IPS-20b (cell line): ENCODE measurements around the gene LHFPL2.

Experiments
- H3K27ac ChIP-seq: one replicate; pipeline ENCODE4 v1.5.1; 2013; ENCODE audit warnings: low read length
- H3K27me3 ChIP-seq: 2 replicates; pipeline ENCODE4 v1.6.1; 2013; ENCODE audit warnings: mild to moderate bottlenecking, low read length, inconsistent platforms; ENCODE audit not compliant: insufficient read depth
- H3K36me3 ChIP-seq: 2 replicates; pipeline ENCODE4 v1.6.1; 2013; ENCODE audit warnings: low read depth, mild to moderate bottlenecking, inconsistent platforms, low read length, moderate library complexity; ENCODE audit not compliant: insufficient read depth
- H3K4me1 ChIP-seq: 2 replicates; pipeline ENCODE4 v1.6.1; 2013; ENCODE audit warnings: mild to moderate bottlenecking, control low read depth, inconsistent platforms, low read length, moderate library complexity; ENCODE audit not compliant: insufficient read depth
- H3K4me3 ChIP-seq: 2 replicates; pipeline ENCODE4 v1.5.1; 2013; ENCODE audit warnings: mild to moderate bottlenecking, low read length, inconsistent platforms
- H3K9ac ChIP-seq: 2 replicates; pipeline ENCODE4 v1.6.1; 2013; ENCODE audit warnings: low read depth, mild to moderate bottlenecking, inconsistent platforms, low read length, moderate library complexity
- H3K9me3 ChIP-seq: 2 replicates; pipeline ENCODE4 v1.6.1; 2013; ENCODE audit warnings: mild to moderate bottlenecking, low read depth, low read length, inconsistent platforms; ENCODE audit not compliant: insufficient read depth

The LHFPL2 gene

GRCh38 chr5:78500871-78501270, 147.7 kb downstream of the LHFPL2 start:
- no peak overlapping the region for H3K9ac ChIP-seq
- no peaks in the 10 kb centered on the region for H3K9me3 ChIP-seq
- H3K27ac ChIP-seq: no peak overlapping the region
- peaks cover 37% of the 10 kb centered on the region for H3K4me1 ChIP-seq
- no peaks in the 10 kb centered on the region for H3K27me3 ChIP-seq
- no peak overlapping the region for H3K4me3 ChIP-seq
- no peaks in the 10 kb centered on the region for H3K36me3 ChIP-seq

DNA sequence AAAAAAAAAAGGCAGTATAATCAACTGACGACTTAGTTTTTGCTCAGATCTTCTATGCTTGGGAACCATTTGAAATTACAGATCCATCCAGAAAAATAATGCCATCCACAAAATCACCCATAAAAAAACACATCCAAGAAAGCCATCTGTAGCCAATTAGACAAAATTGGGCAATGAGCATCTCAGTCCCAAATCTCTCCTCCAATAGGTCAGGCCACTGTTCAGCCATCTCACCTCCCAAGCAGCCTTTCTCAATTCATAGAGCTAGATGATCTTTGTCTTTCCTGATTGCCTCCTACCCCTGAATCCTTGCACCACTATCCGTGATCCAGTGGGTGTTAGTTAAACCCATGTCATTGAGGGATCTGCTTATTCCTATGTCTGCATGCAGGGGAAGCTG, 148.5 kb downstream of the LHFPL2 start:
- no peak overlapping the region for H3K4me3 ChIP-seq
- no peak overlapping the region for H3K9ac ChIP-seq
- peaks cover 35% of the 10 kb centered on the region for H3K4me1 ChIP-seq
- H3K9me3 ChIP-seq: no peaks in the 10 kb centered on the region
- H3K27me3 ChIP-seq: no peaks in the 10 kb centered on the region
- no peaks in the 10 kb centered on the region for H3K36me3 ChIP-seq
- H3K27ac ChIP-seq: no peak overlapping the region

GRCh38 chr5:78499485-78499884, 149.1 kb downstream of the LHFPL2 start:
- Histone ChIP-seq H3K27me3 (no peaks in the 10 kb centered on the region), H3K9ac (no peak overlapping the region), H3K4me1 (peaks cover 32% of the 10 kb centered on the region; the same call in 1 of the 2 replicates), H3K27ac (no peak overlapping the region), H3K4me3 (no peak overlapping the region), H3K9me3 (no peaks in the 10 kb centered on the region), H3K36me3 (no peaks in the 10 kb centered on the region)

GRCh38 chr5:78497573-78498533, 150.7 kb downstream of the LHFPL2 start:
- H3K9me3 ChIP-seq: no peaks in the 10 kb centered on the region
- no peak overlapping the region for H3K9ac ChIP-seq
- H3K4me3 ChIP-seq: no peak overlapping the region
- H3K27ac ChIP-seq: no peak overlapping the region
- H3K4me1 ChIP-seq: peaks cover 32% of the 10 kb centered on the region; the same call in 1 of the 2 replicates
- H3K27me3 ChIP-seq: no peaks in the 10 kb centered on the region
- H3K36me3 ChIP-seq: 0 out of 2 replicates have a peak, but pooled peaks cover 4% of the 10 kb centered on the region

DNA sequence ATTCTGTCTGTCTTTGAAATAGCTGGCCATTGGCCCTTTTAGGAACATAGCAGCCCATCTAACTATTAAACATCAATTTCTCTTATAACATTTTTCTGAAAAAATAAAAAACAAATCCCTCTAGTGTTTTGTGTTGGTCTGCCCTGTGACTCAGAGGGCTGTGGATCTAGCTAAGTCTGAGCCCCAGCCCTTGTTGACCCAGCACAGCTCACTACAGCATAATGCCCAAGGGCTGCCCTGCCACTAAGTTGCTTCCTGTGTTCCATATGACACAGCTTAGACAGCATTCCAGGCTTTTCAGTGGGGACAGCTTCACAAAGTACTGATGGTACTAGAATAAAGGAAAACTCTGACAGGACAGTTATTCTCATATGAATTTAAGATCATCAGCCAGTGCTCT, 152.2 kb downstream of the LHFPL2 start:
- Histone ChIP-seq H3K27ac (no peak overlapping the region), H3K9ac (peak overlapping the region; percentile 29; the same call in 1 of the 2 replicates), H3K36me3 (0 out of 2 replicates have a peak, but pooled peaks cover 4% of the 10 kb centered on the region), H3K4me1 (peaks cover 35% of the 10 kb centered on the region; the same call in 1 of the 2 replicates), H3K27me3 (no peaks in the 10 kb centered on the region), H3K9me3 (no peaks in the 10 kb centered on the region), H3K4me3 (peak overlapping the region; percentile 47; the same call in 1 of the 2 replicates)

- Histone ChIP-seq H3K27ac (peak overlapping the region; percentile 59), H3K4me3 (peak overlapping the region; percentile 47; the same call in 1 of the 2 replicates), H3K9me3 (no peaks in the 10 kb centered on the region), H3K27me3 (no peaks in the 10 kb centered on the region), H3K36me3 (0 out of 2 replicates have a peak, but pooled peaks cover 4% of the 10 kb centered on the region), H3K9ac (peak overlapping the region; percentile 29; the same call in 1 of the 2 replicates), H3K4me1 (peaks cover 36% of the 10 kb centered on the region; the same call in 1 of the 2 replicates)
Observed at GRCh38 chr5:78495800-78496199, 152.8 kb downstream of the LHFPL2 start.

GRCh38 chr5:78492650-78493049, 155.9 kb downstream of the LHFPL2 start:
- Histone ChIP-seq H3K27me3 (no peaks in the 10 kb centered on the region), H3K4me1 (peaks cover 28% of the 10 kb centered on the region; the same call in 1 of the 2 replicates), H3K9me3 (no peaks in the 10 kb centered on the region), H3K27ac (no peak overlapping the region), H3K4me3 (no peak overlapping the region), H3K36me3 (peaks cover 27% of the 10 kb centered on the region), H3K9ac (no peak overlapping the region)

GRCh38 chr5:78492224-78492623, 156.3 kb downstream of the LHFPL2 start:
- Histone ChIP-seq H3K27me3 (no peaks in the 10 kb centered on the region), H3K9me3 (no peaks in the 10 kb centered on the region), H3K36me3 (peaks cover 31% of the 10 kb centered on the region), H3K27ac (no peak overlapping the region), H3K9ac (no peak overlapping the region), H3K4me3 (no peak overlapping the region), H3K4me1 (peaks cover 25% of the 10 kb centered on the region; the same call in 1 of the 2 replicates)

DNA sequence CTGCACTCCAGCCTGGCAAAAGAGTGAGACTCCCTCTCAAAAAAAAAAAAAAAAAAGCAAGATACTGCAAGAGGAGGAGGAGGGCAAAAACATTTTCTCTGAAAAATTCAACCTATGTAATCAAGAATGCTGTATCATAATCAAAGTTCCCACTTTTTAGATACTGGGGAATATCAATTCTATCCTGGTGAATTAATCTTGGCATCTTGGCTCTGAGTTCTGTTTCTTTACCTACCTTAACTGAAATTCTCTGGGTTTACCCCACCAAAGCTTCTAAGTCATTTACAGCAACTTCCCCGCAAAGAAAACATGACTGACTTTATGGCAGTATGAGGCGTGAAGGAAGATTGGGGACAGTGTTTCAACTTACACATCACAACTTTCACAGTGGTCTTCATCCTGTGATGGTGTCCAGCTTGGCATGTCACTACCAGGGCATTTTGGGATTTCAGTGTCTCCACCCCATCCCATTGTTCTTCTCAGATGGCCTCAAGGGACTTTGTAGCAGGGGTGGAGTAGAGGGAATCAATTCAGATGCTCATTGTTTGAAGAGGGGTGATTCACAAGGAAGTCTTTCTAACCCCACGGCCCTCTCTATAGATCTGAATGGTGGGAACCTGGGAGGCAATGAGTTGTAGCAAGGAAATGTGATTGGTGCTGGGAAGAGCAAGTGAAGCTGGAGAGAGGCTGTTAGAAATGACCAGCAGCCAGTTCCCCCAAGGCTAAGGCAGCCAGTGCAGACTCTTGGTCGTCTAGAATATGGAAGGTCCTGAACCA, 157.7 kb downstream of the LHFPL2 start:
- peaks cover 12% of the 10 kb centered on the region; the same call in 1 of the 2 replicates for H3K4me1 ChIP-seq
- no peaks in the 10 kb centered on the region for H3K27me3 ChIP-seq
- no peak overlapping the region for H3K27ac ChIP-seq
- H3K9ac ChIP-seq: no peak overlapping the region
- H3K36me3 ChIP-seq: peaks cover 43% of the 10 kb centered on the region
- H3K4me3 ChIP-seq: no peak overlapping the region
- no peaks in the 10 kb centered on the region for H3K9me3 ChIP-seq

GRCh38 chr5:78487846-78488245, 160.7 kb downstream of the LHFPL2 start:
- no peak overlapping the region for H3K9ac ChIP-seq
- peaks cover 4% of the 10 kb centered on the region; the same call in 1 of the 2 replicates for H3K4me1 ChIP-seq
- no peak overlapping the region for H3K27ac ChIP-seq
- H3K36me3 ChIP-seq: peaks cover 39% of the 10 kb centered on the region
- no peaks in the 10 kb centered on the region for H3K9me3 ChIP-seq
- H3K4me3 ChIP-seq: no peak overlapping the region
- no peaks in the 10 kb centered on the region for H3K27me3 ChIP-seq

DNA sequence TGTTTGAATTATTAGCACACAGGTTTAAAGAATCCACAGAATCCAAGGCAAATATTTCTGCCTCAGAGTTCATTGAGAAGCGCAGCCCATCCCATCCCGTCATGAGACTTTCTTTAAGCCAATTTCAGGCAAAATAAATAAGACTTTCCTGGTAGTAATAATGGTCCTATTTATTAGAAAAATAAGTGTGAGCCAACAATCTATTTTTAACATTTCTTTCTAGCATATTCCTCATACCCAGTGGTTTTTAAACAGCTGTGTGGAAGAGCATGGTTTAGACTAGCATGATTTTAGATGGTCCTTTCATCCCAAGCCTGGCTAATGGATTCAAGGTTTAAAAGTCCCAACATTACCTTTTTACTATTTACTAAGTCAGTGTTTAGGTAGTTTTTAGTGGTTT, 162.4 kb downstream of the LHFPL2 start:
- peaks cover 39% of the 10 kb centered on the region for H3K36me3 ChIP-seq
- no peak overlapping the region for H3K27ac ChIP-seq
- no peaks in the 10 kb centered on the region for H3K27me3 ChIP-seq
- H3K9ac ChIP-seq: no peak overlapping the region
- H3K9me3 ChIP-seq: no peaks in the 10 kb centered on the region
- H3K4me1 ChIP-seq: no peaks in the 10 kb centered on the region; the same call in 1 of the 2 replicates
- H3K4me3 ChIP-seq: no peak overlapping the region
